ENCODE measurements around the gene HEATR5A. TPM values are rescaled to one million over a fixed set of nuclear protein-coding genes. Genes with fewer than 3 reads are reported as not detected.
A peak's percentile ranks its signal among the peaks of the same experiment; 100 is the strongest.

HEATR5A gene
- polyA plus RNA-seq, 2 of the 4 experiments (the other 2 are of a cell fraction): 29.5 to 49.5 TPM

- ATAC-seq (no peak), DNase-seq (ENCODE audit: low read depth in 1 of 2, low spot score in 1 of 2) (no peak), FAIRE-seq (no peak)
- Histone ChIP-seq H3K4me3 (no peak overlapping the region), H3K4me2 (no peak overlapping the region), H3K9me3 (no peaks in the 10 kb centered on the region), H3K4me1 (no peaks in the 10 kb centered on the region), H3K27ac (no peak overlapping the region)
- TF ChIP-seq PBX3 (IDR thresholded peaks at IDR 0.05) (no peak), EHF (CRISPR knock-in tag; IDR thresholded peaks at IDR 0.05) (no peak), JUN (IDR thresholded peaks at IDR 0.05) (no peak), HOXB13 (CRISPR knock-in tag; IDR thresholded peaks at IDR 0.05; ENCODE audit: low read depth) (no peak), FOSL2 (IDR thresholded peaks at IDR 0.05) (no peak), FOSL2 (CRISPR knock-in tag; IDR thresholded peaks at IDR 0.05) (no peak), POLR2AphosphoS2 (conservative IDR thresholded peaks at IDR 0.05; ENCODE audit: low read length) (no peak), MAX (IDR thresholded peaks at IDR 0.05) (no peak), ZSCAN20 (CRISPR knock-in tag; IDR thresholded peaks at IDR 0.05) (no peak), RNF2 (IDR thresholded peaks at IDR 0.05; ENCODE audit: borderline replicate concordance, low read depth) (no peak), GATA3 (IDR thresholded peaks at IDR 0.05; ENCODE audit: borderline replicate concordance) (no peak), HDAC2 (IDR thresholded peaks at IDR 0.05) (no peak)
- WGBS (ENCODE audit: missing lambda C conversion rate): 94% methylated on average over 3 of the region's 3 CpGs
- ChIA-PET CTCF (interaction anchor here (0.7 to 1.5 kb wide), 3 partner anchors 17 to 851 kb away, joined by 3 read pairs; no protein-coding TSS in a partner anchor), POLR2A (interaction anchor here (1.2 kb wide), 1 partner anchor 19 kb away, joined by 3 read pairs; the partner anchor contains the start of gene HEATR5A)
These were observed 18.9 kb downstream of the HEATR5A start for GRCh38 chr14:31401369-31401932.

GRCh38 chr14:31400031-31400638 lies 20.2 kb downstream of the HEATR5A start:
- Histone ChIP-seq H3K4me3 (no peak overlapping the region), H3K4me1 (no peaks in the 10 kb centered on the region), H3K9me3 (no peaks in the 10 kb centered on the region), H3K4me2 (no peak overlapping the region), H3K27ac (no peak overlapping the region)
- WGBS (ENCODE audit: missing lambda C conversion rate): 91% methylated on average over 5 of the region's 5 CpGs
- POLR2A ChIA-PET: no interaction called here
- DNase-seq (ENCODE audit: low read depth in 1 of 2, low spot score in 1 of 2): no peak
- peak; percentile 54 for FAIRE-seq
- CTCF ChIA-PET: interaction anchor here (1.1 kb wide), 1 partner anchor 18 kb away, joined by 3 read pairs; no protein-coding TSS in a partner anchor
- no peak for ATAC-seq
- no peak for TF ChIP-seq MAZ (IDR thresholded peaks at IDR 0.05; ENCODE audit: borderline replicate concordance, low read depth, low read length)
- TF ChIP-seq FOSL2 (IDR thresholded peaks at IDR 0.05): no peak
- no peak for TF ChIP-seq FOSL2 (CRISPR knock-in tag; IDR thresholded peaks at IDR 0.05)

GRCh38 chr14:31395572-31396205 lies 24.7 kb downstream of the HEATR5A start:
- DNase-seq (ENCODE audit: low read depth in 1 of 2, low spot score in 1 of 2) (no peak), ATAC-seq (no peak), FAIRE-seq (no peak)
- no peaks in the 10 kb centered on the region for H3K9me3 ChIP-seq
- TF ChIP-seq EP300 (IDR thresholded peaks at IDR 0.05) (no peak), HES2 (IDR thresholded peaks at IDR 0.05) (no peak), HOXB13 (CRISPR knock-in tag; IDR thresholded peaks at IDR 0.05; ENCODE audit: low read depth) (no peak), MAZ (IDR thresholded peaks at IDR 0.05; ENCODE audit: borderline replicate concordance, low read depth, low read length) (no peak), FOSL2 (IDR thresholded peaks at IDR 0.05) (no peak), FOSL2 (CRISPR knock-in tag; IDR thresholded peaks at IDR 0.05) (no peak), NFE2L2 (conservative IDR thresholded peaks at IDR 0.05; ENCODE audit: low read length) (no peak), RARB (CRISPR knock-in tag; IDR thresholded peaks at IDR 0.05) (no peak), NPAS2 (CRISPR knock-in tag; IDR thresholded peaks at IDR 0.05; ENCODE audit: borderline replicate concordance) (no peak), NR3C1 (IDR thresholded peaks at IDR 0.05) (no peak), RFX5 (IDR thresholded peaks at IDR 0.05) (no peak), EHMT2 (IDR thresholded peaks at IDR 0.05; ENCODE audit: low read depth) (no peak), PBX3 (IDR thresholded peaks at IDR 0.05) (no peak), BCL3 (IDR thresholded peaks at IDR 0.05) (no peak)
- ChIA-PET CTCF (interaction anchor here (0.9 to 1.8 kb wide), 3 partner anchors 9 to 22 kb away, joined by 3 to 7 read pairs (median 3); no protein-coding TSS in a partner anchor), POLR2A (interaction anchor here (1.4 kb wide), 1 partner anchor 25 kb away, joined by 5 read pairs; the partner anchor contains the start of gene HEATR5A)
- H3K4me3 ChIP-seq: no peak overlapping the region
- no peak overlapping the region for H3K4me2 ChIP-seq
- 90% methylated on average over 4 of the region's 4 CpGs for WGBS (ENCODE audit: missing lambda C conversion rate)
- H3K4me1 ChIP-seq: no peaks in the 10 kb centered on the region
- no peak overlapping the region for H3K27ac ChIP-seq
